ENCODE measurements around the gene VPS37C.
"Not testable (repeated sequence)": the region's sequence is repeated elsewhere in the genome, so short reads cannot be mapped to it uniquely, and the experiment has no call there.

Gene VPS37C

DNA sequence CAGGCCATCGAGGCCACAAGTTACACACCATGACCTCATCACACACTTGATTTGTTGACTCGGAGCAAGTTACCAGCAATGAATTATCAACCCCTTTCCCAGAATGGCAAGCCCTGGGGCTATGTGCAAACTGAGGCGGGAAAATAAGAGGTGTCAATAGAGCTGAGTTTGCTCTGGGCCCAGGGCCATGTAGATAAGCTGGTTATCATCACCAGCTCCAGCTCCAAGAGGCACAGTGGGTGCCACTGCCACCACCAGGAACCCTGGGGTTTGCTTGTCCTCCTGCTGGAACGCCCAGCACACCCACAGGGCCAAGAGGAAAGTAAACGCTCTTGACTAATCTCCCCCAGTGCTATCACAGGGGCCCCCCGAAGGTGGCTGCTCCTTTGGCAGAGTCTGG lies 13.0 kb upstream of the VPS37C start:
- DNase-seq: no peak

DNA sequence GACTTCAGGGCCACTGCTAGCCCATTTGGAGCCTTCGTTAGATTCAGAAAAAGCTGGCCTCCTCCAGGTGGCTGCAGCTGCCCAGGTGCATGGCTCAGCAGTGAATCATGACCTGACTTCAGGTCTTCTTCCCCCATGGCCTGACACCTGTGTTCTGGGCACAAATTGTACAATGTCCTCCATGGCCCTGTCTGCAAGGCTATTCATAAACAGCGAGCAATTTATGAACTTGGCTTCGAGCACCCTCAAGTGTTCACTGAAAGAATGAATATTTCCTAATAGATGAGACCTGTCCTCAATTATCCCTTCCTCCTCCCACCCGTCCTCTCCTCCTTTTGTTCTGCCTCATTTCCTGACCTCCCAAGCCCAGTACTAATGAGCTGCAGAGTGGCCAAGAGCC lies 12.2 kb upstream of the VPS37C start:
- no peak for DNase-seq

DNA sequence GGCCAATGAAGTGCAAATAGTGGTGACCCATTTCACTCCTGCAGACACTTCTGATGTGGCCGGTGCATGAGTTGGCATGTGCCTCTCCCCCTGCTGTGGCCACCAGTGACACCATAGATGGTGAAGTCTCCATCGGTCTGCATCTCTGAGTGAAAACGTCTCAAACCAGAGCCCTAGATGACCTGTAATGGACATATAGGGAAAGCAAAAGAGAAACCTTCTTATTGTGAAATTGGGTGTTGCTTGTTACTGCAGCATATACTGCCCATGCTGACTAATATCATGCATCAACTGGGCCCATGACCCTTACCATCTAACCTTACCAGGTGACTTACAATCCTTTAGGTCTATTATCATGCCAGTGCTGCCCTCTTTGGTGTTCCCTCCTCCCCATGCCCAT lies 11.7 kb upstream of the VPS37C start:
- DNase-seq: no peak

DNA sequence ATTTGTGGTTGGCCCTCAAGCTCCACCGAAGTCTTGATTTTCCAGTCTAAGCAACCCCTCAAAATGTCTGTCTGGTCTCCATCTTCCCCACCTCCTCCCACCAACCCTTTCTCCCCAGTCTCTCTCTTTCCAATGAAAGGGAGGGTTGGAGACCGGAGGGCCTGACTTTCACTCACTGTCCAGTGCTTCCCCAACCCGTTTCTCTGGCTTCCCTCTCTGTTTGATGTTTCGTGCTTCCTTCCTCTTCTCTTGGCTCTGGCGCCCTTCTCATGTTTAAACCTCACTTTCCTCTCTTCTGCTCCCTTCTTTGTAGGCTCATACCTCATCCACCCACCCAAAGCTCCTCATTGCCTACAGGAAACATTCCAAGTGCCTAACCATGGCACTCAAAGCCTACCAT lies 11.1 kb upstream of the VPS37C start:
- DNase-seq: no peak

DNA sequence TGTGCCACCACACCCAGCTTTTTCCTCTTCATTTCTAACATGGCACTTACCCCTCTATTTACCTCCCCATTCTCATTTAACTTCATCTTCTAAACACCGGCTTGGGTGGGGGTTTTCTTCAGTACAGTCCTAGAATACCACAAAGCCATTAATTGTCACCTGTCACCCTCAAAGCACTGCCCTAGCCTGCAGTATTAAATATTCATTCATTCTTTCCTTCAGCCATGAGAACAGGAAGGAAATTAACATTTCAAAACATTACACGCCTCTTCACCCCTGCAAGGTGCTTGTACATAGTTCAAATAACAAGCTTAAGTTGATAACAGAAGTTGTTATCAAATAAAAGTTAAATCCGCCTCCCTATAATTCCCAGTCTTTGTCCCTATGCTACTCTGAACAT lies 10.7 kb upstream of the VPS37C start:
- no peak for DNase-seq

DNA sequence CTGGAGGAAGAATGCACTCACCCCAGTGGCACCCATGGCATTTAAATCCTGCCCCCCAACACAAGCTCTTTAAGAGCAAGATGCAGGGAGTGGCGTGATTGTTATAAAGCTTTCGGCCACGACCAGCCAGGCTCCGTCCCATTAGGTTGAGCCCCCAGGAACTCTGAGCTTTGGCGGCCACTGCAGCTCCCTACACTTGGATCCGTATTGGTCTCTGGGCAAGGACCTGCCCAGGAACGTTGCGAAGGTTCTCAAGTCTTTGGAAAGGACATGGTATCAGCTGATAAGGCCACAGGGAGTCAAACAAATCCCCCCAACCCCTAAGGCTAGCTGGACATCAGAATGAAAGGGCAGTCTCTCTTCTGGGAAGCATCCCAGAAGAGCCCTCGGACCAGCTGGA lies 9.3 kb upstream of the VPS37C start:
- no peak for DNase-seq

DNA sequence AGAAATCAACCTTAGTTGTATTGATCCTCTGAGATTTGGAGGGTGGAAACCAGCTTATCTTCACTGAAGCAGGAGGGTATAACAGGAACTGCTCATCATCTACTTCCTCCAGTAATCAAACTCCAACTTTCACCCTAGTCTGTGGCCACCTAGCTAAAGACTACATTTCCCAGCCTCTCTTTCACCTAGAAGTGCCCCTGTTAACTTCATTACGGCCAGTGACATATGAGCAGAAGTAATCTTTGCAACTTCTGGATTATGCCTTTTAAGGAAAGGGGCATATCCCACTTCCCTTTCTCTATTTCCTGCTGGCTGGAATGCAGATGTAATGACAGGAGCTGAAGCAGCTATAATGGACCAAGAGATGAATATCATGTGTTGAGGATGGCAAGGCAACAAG lies 7.6 kb upstream of the VPS37C start:
- DNase-seq: no peak

DNA sequence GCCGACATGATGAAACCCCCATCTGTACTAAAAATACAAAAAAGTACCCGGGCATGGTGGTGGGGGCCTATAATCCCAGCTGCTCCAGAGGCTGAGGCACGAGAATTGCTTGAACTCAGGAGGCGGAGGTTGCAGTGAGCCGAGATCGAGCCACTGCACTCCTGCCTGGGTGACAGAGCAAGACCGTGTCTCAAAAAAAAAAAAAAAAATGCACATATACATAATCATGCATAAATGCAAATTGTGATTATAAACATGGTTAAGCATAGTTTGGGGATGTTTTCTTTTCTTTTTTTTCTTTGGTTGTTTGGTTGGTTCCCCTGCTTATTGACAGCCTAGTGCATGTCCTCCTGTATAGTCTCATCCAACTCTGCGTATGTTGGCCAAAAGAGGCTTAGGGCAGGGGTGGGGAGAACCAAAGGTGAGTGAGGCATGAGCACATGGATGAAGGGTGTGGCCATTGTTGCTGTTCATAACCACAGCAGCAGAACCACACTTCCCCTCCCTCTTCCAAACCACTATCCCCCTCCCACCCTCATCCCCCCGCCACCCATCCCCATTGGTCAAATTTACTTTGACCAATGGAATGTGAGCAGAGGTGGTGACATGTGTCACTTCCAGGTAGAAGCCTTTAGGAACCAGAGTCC lies 6.9 kb upstream of the VPS37C start:
- DNase-seq: no peak

DNA sequence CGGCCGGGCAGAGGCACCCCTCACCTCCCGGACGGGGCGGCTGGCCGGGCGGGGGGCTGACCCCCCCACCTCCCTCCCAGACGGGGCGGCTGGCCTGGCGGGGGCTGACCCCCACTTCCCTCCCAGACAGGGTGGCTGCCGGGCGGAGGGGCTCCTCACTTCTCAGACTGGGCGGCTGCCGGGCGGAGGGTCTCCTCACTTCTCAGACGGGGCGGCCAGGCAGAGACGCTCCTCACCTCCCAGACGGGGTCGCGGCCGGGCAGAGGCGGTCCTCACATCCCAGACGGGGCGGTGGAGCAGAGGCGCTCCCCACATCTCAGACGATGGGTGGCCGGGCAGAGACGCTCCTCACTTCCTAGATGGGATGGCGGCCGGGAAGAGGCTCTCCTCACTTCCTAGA lies 5.1 kb upstream of the VPS37C start:
- DNase-seq: not testable (repeated sequence)

DNA sequence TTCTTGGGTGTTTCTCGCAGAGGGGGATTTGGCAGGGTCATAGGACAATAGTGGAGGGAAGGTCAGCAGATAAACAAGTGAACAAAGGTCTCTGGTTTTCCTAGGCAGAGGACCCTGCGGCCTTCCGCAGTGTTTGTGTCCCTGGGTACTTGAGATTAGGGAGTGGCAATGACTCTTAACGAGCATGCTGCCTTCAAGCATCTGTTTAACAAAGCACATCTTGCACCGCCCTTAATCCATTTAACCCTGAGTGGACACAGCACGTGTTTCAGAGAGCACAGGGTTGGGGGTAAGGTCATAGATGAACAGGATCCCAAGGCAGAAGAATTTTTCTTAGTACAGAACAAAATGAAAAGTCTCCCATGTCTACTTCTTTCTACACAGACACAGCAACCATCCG lies 4.6 kb upstream of the VPS37C start:
- DNase-seq: not testable (repeated sequence)

DNA sequence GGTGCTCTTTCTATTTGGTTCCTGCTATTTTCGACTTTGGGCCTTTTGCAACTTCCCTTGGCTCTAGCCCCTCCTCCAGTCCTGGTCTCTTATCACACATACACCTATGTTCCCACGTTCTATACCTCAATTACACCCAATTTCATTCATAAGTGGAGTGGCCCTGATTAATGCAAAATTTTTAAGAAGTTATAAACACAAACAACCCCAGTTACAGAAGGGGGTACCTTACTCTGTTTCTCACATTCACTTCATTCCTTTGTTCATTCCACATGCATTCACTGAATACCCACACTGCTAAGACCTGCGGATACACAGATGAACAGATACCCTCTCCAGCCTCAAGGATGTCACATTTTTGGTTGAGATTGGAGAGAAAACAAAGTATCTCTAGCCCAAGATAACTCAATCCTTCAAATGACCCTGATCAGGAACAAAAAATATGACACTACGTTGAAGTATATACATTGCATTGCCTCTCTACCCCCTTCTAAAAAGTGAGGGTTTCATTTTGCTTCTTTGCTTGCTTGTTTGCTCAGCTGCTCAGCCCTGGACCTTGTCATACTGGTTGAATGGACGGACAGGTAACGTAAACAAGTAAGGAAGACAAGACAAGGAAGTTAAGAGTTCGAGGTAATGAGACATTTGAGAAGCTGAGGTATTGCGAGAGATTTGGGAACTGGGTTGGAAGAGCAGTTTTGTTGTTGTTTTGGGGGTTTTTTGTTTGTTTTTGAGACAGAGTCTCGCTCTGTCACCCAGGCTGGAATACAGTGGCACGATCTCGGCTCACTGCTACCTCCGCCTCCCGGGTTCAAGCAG lies 3.6 kb upstream of the VPS37C start:
- no peak for DNase-seq

DNA sequence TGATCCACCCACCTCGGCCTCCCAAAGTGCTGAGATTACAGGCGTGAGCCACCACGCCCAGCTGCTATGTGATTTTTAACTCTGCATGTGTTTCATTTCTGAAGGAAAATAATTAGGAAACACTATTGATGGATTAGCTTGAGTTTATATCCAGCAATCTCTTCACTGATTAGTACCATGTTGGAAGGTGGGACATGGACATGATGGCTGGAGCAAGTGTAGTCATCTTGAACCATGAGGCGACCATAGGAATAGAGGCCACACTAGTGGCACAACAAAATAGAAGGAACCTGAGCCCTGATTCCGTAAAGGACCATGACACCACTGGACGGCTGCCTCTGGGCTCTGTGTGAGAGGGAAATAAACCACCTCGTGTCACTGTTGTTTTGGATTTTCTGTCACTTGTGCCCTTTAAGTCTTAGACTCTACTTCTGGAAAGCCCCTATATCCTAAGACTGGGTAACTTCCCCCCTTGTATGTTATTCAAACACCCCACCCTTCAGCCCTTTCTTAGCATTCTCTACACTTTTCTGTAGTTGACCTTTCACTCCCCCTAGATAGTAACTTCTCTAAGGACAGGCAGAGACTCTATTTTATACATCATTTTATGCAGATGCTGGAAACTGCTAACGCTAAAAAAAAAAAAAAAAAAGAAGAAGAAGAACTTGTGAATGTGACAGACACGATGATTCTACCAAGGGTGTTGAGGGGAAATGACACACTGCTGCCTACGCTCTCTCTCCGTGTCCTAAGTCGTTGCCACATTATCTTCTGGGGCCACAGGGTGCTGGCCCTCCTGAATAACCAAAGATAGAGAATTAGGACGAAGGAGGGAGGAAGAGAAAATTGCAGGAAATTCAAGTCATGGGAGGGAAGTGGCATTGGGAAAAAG lies 2.7 kb upstream of the VPS37C start:
- peak; percentile 57 to 64 for DNase-seq

DNA sequence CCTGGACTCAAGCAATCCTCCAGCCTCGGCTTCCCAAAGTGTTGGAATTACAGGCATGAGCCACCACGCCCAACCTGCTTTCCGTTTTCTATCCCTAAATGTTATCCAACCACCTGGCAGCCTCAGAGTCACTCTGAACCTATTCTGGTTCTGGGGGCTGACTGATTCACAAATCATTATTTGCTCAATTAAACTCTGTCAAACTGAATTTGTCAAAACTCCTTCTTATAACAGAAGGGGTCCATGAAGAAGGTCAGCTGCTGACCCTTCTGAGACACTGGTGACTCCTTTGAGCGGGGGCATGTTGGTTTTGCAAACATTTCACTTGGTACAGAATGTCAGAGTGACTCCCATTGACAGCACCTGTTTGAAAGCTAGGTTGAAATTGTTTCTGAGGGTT lies 1.8 kb upstream of the VPS37C start:
- DNase-seq: no peak

DNA sequence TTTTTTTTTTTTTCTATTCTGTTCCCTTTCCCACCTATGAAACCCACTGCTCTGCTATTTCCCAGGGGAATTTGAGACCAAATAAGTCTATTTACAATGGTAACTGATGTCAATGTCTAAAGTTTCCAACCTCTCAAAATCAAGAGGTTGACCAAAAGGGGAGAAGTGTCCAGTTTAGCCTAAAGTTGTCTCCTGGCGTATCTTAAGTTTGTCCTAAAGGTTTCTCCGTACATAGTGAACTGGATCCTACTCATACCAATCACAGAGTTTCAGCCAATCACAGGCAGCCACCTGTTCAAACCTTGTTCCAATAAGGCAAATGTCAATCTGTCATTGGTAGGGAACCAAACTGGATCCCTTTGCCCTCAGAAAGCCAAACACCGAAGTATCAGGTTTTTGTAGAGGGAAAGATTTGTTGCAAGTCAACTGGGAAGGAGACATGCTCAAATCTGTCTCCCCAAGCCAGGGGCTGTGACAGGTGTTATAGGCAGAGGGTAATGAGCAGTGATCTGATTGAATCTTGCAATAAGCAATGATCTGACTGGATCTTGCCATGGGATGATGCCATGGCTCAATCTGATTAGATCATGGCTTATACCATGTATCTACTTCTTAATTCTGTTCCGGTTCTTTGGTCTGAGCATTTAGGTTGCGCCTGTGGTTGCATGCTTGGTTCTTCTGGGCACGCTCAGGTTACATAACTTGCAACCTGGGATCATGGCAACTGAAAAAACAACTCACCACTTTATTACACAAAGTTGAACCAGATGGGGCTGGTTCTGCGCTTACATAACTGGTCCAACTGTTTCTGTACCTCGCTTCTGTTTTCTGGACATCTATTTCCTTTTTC lies 1.1 kb upstream of the VPS37C start:
- DNase-seq: peak in 1 of 2 experiments; percentile 10

DNA sequence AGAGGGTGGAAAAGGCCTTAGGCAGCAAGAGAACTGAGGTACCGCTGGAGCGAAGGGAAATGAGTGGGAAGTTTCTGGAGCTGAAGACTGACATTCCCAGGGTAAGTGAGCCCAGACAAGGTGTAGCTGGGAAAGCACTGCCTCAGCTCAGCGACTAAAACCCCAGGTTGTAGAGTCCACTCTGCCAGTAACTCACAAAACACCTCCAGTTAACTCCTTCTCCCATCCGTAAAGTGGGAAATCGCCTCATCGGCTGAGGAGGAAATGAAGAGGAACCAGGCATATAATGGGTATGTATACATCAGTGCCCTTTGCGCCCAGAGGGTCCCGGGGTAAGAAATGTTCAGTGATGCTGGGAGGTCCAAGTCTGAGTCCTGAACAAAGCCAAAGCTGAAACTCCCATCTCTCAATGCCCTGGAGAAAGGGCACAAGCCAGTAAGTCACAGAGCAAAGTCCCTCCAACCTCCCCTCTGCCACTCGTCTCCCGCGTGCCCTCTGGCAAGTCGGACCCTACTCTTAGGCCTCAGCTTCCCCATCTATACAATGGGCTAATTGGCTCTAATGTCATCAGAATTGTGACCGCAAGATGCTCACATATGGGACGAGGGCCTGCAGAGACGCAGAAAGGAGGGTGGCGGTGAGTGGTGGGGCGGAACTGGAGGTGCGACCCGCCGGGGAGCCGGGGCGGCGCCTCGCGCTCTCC lies 588 bp downstream of the VPS37C start:
- DNase-seq: no peak

DNA sequence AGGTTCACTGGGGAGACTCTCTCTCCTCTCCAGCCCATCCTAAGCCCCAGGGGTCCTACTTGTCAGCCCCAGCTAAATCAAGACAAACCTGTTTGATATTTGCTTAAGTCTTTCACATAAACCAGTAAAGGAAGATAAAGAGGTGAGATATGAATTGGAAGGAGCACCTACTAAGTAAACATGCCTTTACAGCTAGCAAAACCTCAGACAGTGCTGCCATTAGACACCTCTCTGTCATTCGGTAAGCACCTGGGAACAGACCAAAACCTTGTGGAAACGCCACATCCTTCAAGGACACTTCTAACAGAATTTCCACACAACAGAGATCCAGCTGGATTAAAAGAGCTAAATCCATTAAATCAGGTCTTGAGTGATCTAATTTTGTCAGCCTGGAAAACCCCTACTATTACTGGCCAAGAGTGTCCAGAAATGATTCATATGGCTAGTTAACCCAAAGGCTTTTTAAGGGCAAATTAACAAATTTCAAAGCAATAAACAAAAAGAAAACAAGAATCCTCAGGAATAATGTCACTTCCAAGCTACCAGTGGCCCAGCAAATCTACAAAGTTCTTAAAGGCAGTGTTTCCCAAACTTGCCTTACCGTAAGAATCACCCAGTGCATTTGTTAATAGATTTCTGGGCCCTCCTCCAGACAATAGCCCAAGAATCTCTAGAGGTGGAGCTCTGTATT lies 2.4 kb downstream of the VPS37C start:
- no peak for DNase-seq

DNA sequence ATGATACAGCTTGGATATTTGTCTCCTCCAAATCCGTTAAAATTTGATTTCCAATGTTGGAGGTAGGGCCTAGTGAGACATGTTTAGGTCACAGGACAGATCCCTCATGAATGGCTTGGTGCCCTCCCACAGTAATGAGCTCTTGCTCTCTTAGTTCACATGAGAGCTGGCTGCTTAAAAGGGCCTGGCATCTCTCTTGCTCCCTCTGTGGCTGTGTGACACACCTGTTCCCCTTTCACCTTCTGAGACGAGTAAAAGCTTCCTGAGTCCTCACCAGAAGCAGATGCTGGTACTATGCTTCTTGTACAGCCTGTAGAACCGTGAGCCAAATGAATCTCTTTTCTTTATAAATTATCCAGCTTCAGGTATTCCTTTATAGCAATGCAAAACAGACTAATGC lies 3.5 kb downstream of the VPS37C start:
- no peak for DNase-seq

DNA sequence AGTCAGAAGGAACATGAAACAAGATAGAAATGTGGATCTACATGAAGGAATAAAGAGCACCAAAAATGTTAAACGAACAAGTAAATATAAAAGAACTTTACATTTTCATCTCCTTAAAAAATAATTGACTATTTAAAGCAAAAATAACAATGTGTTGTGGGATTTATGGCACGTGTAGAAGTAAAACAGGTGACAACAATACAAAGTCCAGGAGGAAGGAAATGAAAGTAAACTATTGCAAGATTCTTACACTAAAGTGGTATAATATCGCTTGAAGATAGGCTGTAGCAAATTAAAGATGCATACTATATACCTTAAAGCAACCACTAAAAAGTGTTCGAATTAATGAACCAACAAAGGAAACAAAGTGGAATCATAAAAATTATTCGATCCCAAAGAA lies 5.5 kb downstream of the VPS37C start:
- DNase-seq: no peak

DNA sequence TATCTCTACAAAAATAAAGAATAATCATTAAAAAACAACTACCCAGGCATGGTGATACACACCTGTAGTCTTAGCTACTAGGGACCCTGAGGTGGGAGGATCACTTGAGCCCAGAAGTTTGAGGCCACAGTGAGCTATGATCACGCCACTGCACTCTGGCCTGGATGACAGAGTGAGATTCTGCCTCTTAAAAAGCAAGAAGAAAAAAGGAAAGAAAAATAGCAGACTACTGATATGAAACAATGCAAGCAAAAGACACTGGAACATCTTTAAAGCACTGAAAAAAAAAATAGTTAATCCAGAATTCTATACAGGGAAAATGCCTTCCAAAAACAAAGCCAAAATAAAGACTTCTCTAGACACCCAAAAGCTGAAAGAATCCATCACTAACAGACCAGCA lies 5.9 kb downstream of the VPS37C start:
- no peak for DNase-seq

DNA sequence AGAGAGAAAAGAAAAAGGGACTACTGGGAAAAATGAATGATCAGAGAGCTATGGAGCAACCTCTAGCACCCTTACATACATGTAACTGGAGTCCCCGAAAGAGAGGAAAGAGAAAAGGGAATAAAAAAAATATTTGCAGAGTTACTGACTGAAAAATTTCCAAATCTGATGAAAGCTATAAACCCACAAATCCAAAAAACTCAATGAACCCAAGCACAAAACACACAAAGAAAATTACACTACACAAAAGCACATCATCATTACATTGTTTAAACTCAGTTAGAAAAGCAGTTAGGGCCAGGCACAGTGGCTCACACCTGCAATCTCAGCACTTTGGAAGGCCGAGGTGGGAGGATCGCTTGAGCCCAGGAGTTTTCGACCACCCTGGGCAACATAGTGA lies 6.7 kb downstream of the VPS37C start:
- DNase-seq: no peak

DNA sequence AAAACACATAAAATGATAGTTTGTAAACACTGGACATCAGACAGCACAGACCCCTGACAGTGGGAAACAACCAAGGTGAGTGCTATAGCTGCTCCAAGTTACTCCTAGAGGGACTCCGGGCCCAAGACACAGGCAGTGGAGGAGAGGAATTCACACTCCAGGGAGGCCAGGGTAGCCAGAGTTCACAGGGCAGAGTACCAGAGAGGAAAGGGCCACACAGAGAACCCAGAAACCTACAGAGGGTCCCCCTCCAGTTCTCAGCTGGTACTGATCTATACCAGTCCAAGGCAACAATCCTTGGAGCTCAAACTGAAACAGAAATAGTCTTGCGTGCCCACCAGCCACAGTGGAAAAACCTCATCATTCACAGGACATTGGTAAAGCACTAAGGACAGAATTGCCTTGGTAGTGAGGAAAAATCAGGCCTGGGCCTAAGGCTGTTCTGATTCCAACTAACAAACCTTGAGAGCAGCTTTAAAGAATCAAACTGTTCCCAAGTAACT lies 7.6 kb downstream of the VPS37C start:
- no peak for DNase-seq
